A549 (cell line): ENCODE results near the gene STRBP. TPM values are rescaled to one million over a fixed set of nuclear protein-coding genes. Genes with fewer than 3 reads are reported as not detected.

ENCODE experiments used
- ATAC-seq, 2 experiments: fragments of 200-7000 bp in 1 of 2; fragments of >200 bp in 1 of 2; cut with Nextera tagmentation in 1 of 2; cut with Tn5 transposase in 1 of 2; 3 replicates each; pipeline versions ENCODE4 v1.8.0 to v1.9.1; 2018 to 2020; ENCODE audit warnings: mild to moderate bottlenecking in 1 of 2, moderate library complexity in 1 of 2
- CTCF ChIA-PET: fragments of 300-600 bp; sonication (Branson Sonifier 250); formaldehyde crosslinking; extraction: SDS; loops from one replicate; lab custom pipeline; 2021; ENCODE audit warnings: antibody characterized with exemption, inconsistent platforms; lab: Yijun Ruan, JAX
- POLR2A ChIA-PET: fragments of 350-600 bp; formaldehyde crosslinking; extraction: SDS; loops from one replicate; lab custom pipeline; 2021; ENCODE audit warnings: antibody characterized with exemption, inconsistent platforms; lab: Yijun Ruan, JAX
- DNase-seq, 2 experiments: peaks; one replicate each; pipeline versions ENCODE4 v3.0.0 to v3.0.0-alpha.2; 2011 to 2016; ENCODE audit warnings: low read depth in 1 of 2, low spot score in 1 of 2
- FAIRE-seq: peaks from 2 replicates; lab custom pipeline; 2011; peaks lifted over from hg19 to GRCh38; lab: Jason Lieb, UNC
- H3K27ac ChIP-seq, 2 experiments: fragments of >200 bp; sonication (Bioruptor Twin); formaldehyde crosslinking; 3 replicates each; pipeline ENCODE4 v1.5.1; 2016 to 2017
- H3K4me1 ChIP-seq: fragments of >200 bp; sonication (Bioruptor Twin); formaldehyde crosslinking; 3 replicates; pipeline ENCODE4 v1.6.1; 2016
- H3K4me2 ChIP-seq: fragments of >200 bp; sonication (Bioruptor Twin); formaldehyde crosslinking; 3 replicates; pipeline ENCODE4 v1.6.1; 2016
- H3K4me3 ChIP-seq: fragments of >200 bp; sonication (Bioruptor Twin); formaldehyde crosslinking; 3 replicates; pipeline ENCODE4 v1.5.1; 2016
- H3K9me3 ChIP-seq: fragments of >200 bp; sonication (Bioruptor Twin); formaldehyde crosslinking; 3 replicates; pipeline ENCODE4 v1.6.1; 2016
- CBX2 ChIP-seq: fragments of 200-600 bp; sonication (generic); IDR thresholded peaks from 2 replicates; pipeline ENCODE4 v1.6.1; 2016; ENCODE audit warnings: low read depth, mild to moderate bottlenecking, borderline replicate concordance
- ESRRA ChIP-seq: fragments of 150-350 bp; IDR thresholded peaks from 2 replicates; pipeline ENCODE4 v1.6.1; 2014; ENCODE audit warnings: mild to moderate bottlenecking, low read length, borderline replicate concordance
- HMGXB4 ChIP-seq: fragments of 250-450 bp; sonication (Bioruptor Pico); IDR thresholded peaks from 2 replicates; pipeline ENCODE4 v1.5.0; 2021; ENCODE audit warnings: mild to moderate bottlenecking, moderate library complexity, borderline replicate concordance
- HOXB13 ChIP-seq: fragments of 250-450 bp; sonication (Bioruptor Pico); IDR thresholded peaks from 2 replicates; pipeline ENCODE4 v1.5.0; 2020; ENCODE audit warnings: low read depth, mild to moderate bottlenecking, moderate library complexity
- KDM5A ChIP-seq: fragments of 200-600 bp; sonication (generic); IDR thresholded peaks from 2 replicates; pipeline ENCODE4 v1.6.1; 2016; ENCODE audit warnings: antibody characterized with exemption, mild to moderate bottlenecking
- MYC ChIP-seq: IDR thresholded peaks from 2 replicates; pipeline ENCODE4 v1.6.1; 2012; ENCODE audit warnings: mild to moderate bottlenecking, inconsistent platforms, low read length, improper control_type of control experiment, borderline replicate concordance
- NFE2L2 ChIP-seq: fragments of 150-350 bp; conservative IDR thresholded peaks from 2 replicates; pipeline ENCODE4 v1.6.1; 2014; ENCODE audit warnings: low read length
- NR3C1 ChIP-seq: fragments of >200 bp; sonication (Bioruptor Twin); formaldehyde crosslinking; IDR thresholded peaks from 3 replicates; pipeline ENCODE4 v1.6.1; 2017
- PBX3 ChIP-seq: IDR thresholded peaks from 2 replicates; pipeline ENCODE4 v1.6.1; 2012
- POLR2AphosphoS2 ChIP-seq: conservative IDR thresholded peaks from 2 replicates; pipeline ENCODE4 v1.6.1; 2012; ENCODE audit warnings: low read length, improper control_type of control experiment, inconsistent platforms
- RARB ChIP-seq: fragments of 250-450 bp; sonication (Bioruptor Pico); IDR thresholded peaks from 2 replicates; pipeline ENCODE4 v1.8.0; 2021; ENCODE audit warnings: mild to moderate bottlenecking, moderate library complexity
- RFX5 ChIP-seq: fragments of 450-650 bp; IDR thresholded peaks from 2 replicates; pipeline ENCODE4 v1.7.1; 2014; ENCODE audit warnings: antibody characterized with exemption, mild to moderate bottlenecking, moderate library complexity
- RNF2 ChIP-seq: fragments of 200-600 bp; sonication (generic); IDR thresholded peaks from 2 replicates; pipeline ENCODE4 v1.6.1; 2016; ENCODE audit warnings: low read depth, mild to moderate bottlenecking, antibody characterized with exemption, moderate library complexity, borderline replicate concordance
- TFCP2L1 ChIP-seq: fragments of 250-450 bp; sonication (Bioruptor Pico); IDR thresholded peaks from 2 replicates; pipeline ENCODE4 v1.5.0; 2021; ENCODE audit warnings: mild to moderate bottlenecking
- ZNF302 ChIP-seq: fragments of 250-450 bp; sonication (Bioruptor Pico); IDR thresholded peaks from 2 replicates; pipeline ENCODE4 v1.9.0; 2021; ENCODE audit warnings: inconsistent platforms, mild to moderate bottlenecking, moderate library complexity
- WGBS: methylation state at CpG from one replicate; pipeline ENCODE4 v1.1.6; 2017; ENCODE audit errors: missing lambda C conversion rate; 5-methylcytosine and 5-hydroxymethylcytosine counted together
- polyA plus RNA-seq, 4 experiments: library from polyadenylated mRNA; depleted of rRNA in 3 of 4; stranded (reverse); fragments of >200 nt; fragmentation: RNase III in 1 of 4; extraction: RNeasy Plus Mini Kit Qiagen cat#74134 plus additional on column Dnase treatment in 1 of 4; gene quantifications; 2 replicates in 3 of 4; 3 replicates in 1 of 4; pipeline ENCODE4 v1.2.3, GENCODE V29; 2011 to 2017
- TF ChIP-seq, protein P1 (sequence below): fragments of 150-350 bp; IDR thresholded peaks from 2 replicates; pipeline ENCODE4 v1.6.1; 2014; ENCODE audit warnings: low read depth, mild to moderate bottlenecking, low read length
- TF ChIP-seq, protein P2 (sequence below): fragments of 200-600 bp; sonication (generic); IDR thresholded peaks from 2 replicates; pipeline ENCODE4 v1.6.1; 2016; ENCODE audit warnings: antibody characterized with exemption, mild to moderate bottlenecking, moderate library complexity
- TF ChIP-seq, protein P3 (sequence below): fragments of 250-450 bp; sonication (Bioruptor Pico); IDR thresholded peaks from 2 replicates; pipeline ENCODE4 v1.5.0; 2020; ENCODE audit warnings: low read depth, mild to moderate bottlenecking, moderate library complexity

STRBP gene
- polyA plus RNA-seq, 2 of the 4 experiments (the other 2 are of a cell fraction): 20.4 to 34.0 TPM

DNA sequence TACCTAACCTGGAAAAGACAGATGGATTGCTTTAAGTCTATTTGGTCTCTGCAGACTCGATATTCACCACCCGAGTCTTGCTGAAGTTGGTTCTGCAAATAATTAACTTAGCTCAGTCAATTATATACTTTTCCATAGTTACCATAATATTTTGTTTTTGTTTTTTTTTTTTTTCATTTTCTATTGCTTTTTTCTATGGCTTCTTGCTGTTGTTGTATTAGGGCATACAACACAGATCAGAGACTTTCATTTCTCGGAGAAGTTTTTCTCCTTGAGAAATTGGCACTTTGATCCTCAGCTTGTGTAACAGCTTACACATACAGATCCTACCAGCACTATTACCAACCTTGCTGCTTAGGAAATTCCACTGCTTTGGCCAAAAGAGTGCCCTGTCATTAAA is 146.9 kb downstream of the STRBP start:
- POLR2A ChIA-PET: no interaction called here
- no peak overlapping the region for H3K4me3 ChIP-seq
- CTCF ChIA-PET: interaction anchor here (0.6 to 1.2 kb wide), 5 partner anchors 31 to 339 kb away, joined by 3 to 7 read pairs (median 3); no protein-coding TSS in a partner anchor
- no peak for TF ChIP-seq RFX5
- TF ChIP-seq, protein P1, sequence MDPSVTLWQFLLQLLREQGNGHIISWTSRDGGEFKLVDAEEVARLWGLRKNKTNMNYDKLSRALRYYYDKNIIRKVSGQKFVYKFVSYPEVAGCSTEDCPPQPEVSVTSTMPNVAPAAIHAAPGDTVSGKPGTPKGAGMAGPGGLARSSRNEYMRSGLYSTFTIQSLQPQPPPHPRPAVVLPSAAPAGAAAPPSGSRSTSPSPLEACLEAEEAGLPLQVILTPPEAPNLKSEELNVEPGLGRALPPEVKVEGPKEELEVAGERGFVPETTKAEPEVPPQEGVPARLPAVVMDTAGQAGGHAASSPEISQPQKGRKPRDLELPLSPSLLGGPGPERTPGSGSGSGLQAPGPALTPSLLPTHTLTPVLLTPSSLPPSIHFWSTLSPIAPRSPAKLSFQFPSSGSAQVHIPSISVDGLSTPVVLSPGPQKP: no peak
- TF ChIP-seq NR3C1: no peak
- TF ChIP-seq NFE2L2: no peak
- TF ChIP-seq MYC: no peak
- TF ChIP-seq RARB (CRISPR knock-in tag): no peak
- TF ChIP-seq, protein P2, sequence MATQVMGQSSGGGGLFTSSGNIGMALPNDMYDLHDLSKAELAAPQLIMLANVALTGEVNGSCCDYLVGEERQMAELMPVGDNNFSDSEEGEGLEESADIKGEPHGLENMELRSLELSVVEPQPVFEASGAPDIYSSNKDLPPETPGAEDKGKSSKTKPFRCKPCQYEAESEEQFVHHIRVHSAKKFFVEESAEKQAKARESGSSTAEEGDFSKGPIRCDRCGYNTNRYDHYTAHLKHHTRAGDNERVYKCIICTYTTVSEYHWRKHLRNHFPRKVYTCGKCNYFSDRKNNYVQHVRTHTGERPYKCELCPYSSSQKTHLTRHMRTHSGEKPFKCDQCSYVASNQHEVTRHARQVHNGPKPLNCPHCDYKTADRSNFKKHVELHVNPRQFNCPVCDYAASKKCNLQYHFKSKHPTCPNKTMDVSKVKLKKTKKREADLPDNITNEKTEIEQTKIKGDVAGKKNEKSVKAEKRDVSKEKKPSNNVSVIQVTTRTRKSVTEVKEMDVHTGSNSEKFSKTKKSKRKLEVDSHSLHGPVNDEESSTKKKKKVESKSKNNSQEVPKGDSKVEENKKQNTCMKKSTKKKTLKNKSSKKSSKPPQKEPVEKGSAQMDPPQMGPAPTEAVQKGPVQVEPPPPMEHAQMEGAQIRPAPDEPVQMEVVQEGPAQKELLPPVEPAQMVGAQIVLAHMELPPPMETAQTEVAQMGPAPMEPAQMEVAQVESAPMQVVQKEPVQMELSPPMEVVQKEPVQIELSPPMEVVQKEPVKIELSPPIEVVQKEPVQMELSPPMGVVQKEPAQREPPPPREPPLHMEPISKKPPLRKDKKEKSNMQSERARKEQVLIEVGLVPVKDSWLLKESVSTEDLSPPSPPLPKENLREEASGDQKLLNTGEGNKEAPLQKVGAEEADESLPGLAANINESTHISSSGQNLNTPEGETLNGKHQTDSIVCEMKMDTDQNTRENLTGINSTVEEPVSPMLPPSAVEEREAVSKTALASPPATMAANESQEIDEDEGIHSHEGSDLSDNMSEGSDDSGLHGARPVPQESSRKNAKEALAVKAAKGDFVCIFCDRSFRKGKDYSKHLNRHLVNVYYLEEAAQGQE: no peak
- TF ChIP-seq KDM5A: no peak
- TF ChIP-seq POLR2AphosphoS2: no peak
- no peak for TF ChIP-seq CBX2
- TF ChIP-seq PBX3: no peak
- TF ChIP-seq, all 56 proteins: peak for 0
- no peaks in the 10 kb centered on the region for H3K9me3 ChIP-seq
- 52% methylated on average over 3 of the region's 3 CpGs for WGBS
- peaks cover 6% of the 10 kb centered on the region; the same call in 1 of the 3 replicates for H3K4me1 ChIP-seq
- ATAC-seq (no peak), FAIRE-seq (no peak), DNase-seq (no peak)
- no peak overlapping the region for H3K4me2 ChIP-seq
- no peak overlapping the region for H3K27ac ChIP-seq

DNA sequence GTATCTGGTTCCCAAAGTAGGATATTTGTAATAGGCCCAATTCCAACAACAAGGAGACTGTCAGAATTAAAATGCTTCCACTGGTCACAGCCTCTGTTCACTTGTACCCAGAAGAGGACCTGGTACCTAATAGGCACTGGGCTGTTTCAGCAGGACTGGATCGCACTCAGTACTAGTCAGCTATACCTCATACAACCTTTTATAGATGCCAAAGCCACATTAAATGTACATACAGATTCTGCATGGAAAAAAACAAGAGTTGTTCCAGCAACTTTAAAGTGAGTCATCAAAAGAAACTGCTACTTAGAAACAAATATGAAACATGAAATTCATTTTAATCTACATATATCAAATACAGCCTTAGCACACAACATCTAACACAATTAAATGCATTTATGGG is 147.4 kb downstream of the STRBP start:
- Histone ChIP-seq H3K4me3 (no peak overlapping the region), H3K9me3 (no peaks in the 10 kb centered on the region), H3K27ac (no peak overlapping the region), H3K4me2 (no peak overlapping the region), H3K4me1 (peaks cover 6% of the 10 kb centered on the region; the same call in 1 of the 3 replicates)
- ChIA-PET CTCF (interaction anchor here (0.6 to 1.2 kb wide), 5 partner anchors 9 to 339 kb away, joined by 3 to 7 read pairs (median 3); no protein-coding TSS in a partner anchor), POLR2A (no interaction called here)
- WGBS: 84% methylated on average over 1 of the region's 1 CpG
- TF ChIP-seq ESRRA (no peak), ZNF302 (no peak), HOXB13 (CRISPR knock-in tag) (no peak), RNF2 (no peak), HMGXB4 (CRISPR knock-in tag) (no peak), TFCP2L1 (CRISPR knock-in tag) (no peak), POLR2AphosphoS2 (no peak)
- TF ChIP-seq, protein P3, sequence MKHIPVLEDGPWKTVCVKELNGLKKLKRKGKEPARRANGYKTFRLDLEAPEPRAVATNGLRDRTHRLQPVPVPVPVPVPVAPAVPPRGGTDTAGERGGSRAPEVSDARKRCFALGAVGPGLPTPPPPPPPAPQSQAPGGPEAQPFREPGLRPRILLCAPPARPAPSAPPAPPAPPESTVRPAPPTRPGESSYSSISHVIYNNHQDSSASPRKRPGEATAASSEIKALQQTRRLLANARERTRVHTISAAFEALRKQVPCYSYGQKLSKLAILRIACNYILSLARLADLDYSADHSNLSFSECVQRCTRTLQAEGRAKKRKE (CRISPR knock-in tag): no peak
- ATAC-seq (no peak), FAIRE-seq (no peak), DNase-seq (no peak)
